COR-L47 (cell line): ENCODE data around the gene PCCA.
"Not testable (repeated sequence)": the region's sequence is repeated elsewhere in the genome, so short reads cannot be mapped to it uniquely, and the experiment has no call there.

Experiments used
- DNase-seq: peaks from one replicate; lab custom pipeline; 2025; lab: John Stamatoyannopoulos, UW

PCCA gene

GRCh38 chr13:100088644-100089464 is at the start of gene PCCA:
PCCA (plus strand) TSS chr13:100089093; CDS start chr13:100089121, 28 bp downstream.
- DNase-seq = peak; percentile 94

GRCh38 chr13:100039740-100040139 is 49.2 kb upstream of the PCCA start:
- DNase-seq = no peak

- peak; percentile 34 for DNase-seq
Observed at GRCh38 chr13:100040196-100040595, 48.7 kb upstream of the PCCA start.

GRCh38 chr13:100044936-100045335 is 44.0 kb upstream of the PCCA start:
- no peak for DNase-seq

- DNase-seq = no peak
Observed at GRCh38 chr13:100045355-100045754, 43.5 kb upstream of the PCCA start.

- DNase-seq = no peak
Observed at GRCh38 chr13:100051070-100051469, 37.8 kb upstream of the PCCA start.

GRCh38 chr13:100059827-100060226 is 29.1 kb upstream of the PCCA start:
- DNase-seq = no peak

- no peak for DNase-seq
Observed at GRCh38 chr13:100063333-100063732, 25.6 kb upstream of the PCCA start.

GRCh38 chr13:100063906-100064305 is 25.0 kb upstream of the PCCA start:
- no peak for DNase-seq

GRCh38 chr13:100068133-100068931 is 20.6 kb upstream of the PCCA start:
- DNase-seq = no peak

- no peak for DNase-seq
Observed at GRCh38 chr13:100069278-100069677, 19.6 kb upstream of the PCCA start.

GRCh38 chr13:100075700-100076587 is 12.9 kb upstream of the PCCA start:
- no peak for DNase-seq

GRCh38 chr13:100079003-100079402 is 9.9 kb upstream of the PCCA start:
- DNase-seq = not testable (repeated sequence)

- DNase-seq = not testable (repeated sequence)
Observed at GRCh38 chr13:100083401-100083800, 5.5 kb upstream of the PCCA start.

- no peak for DNase-seq
Observed at GRCh38 chr13:100088273-100088643, 635 bp upstream of the PCCA start.

- DNase-seq = no peak
Observed at GRCh38 chr13:100089465-100090032, 656 bp downstream of the PCCA start.

GRCh38 chr13:100090861-100091260 is 2.0 kb downstream of the PCCA start:
- DNase-seq = no peak

- no peak for DNase-seq
Observed at GRCh38 chr13:100091391-100091790, 2.5 kb downstream of the PCCA start.

GRCh38 chr13:100092273-100092672 is 3.4 kb downstream of the PCCA start:
- DNase-seq = not testable (repeated sequence)

GRCh38 chr13:100095498-100095897 is 6.6 kb downstream of the PCCA start:
- no peak for DNase-seq

- DNase-seq = no peak
Observed at GRCh38 chr13:100096526-100096925, 7.6 kb downstream of the PCCA start.

GRCh38 chr13:100097821-100098220 is 8.9 kb downstream of the PCCA start:
- no peak for DNase-seq
